ENCODE results near the gene CYB5R4.

Gene CYB5R4

GRCh38 chr6:83976037-83976755, 116.7 kb downstream of the CYB5R4 start:
- DNase-seq (ENCODE audit: low read depth in 1 of 2, low spot score in 1 of 2): no peak

- no peak for DNase-seq (ENCODE audit: low read depth in 1 of 2, low spot score in 1 of 2)
Observed at GRCh38 chr6:83976871-83977270, 117.4 kb downstream of the CYB5R4 start.

- no peak for DNase-seq (ENCODE audit: low read depth in 1 of 2, low spot score in 1 of 2)
Observed at GRCh38 chr6:83978324-83978734, 118.8 kb downstream of the CYB5R4 start.

GRCh38 chr6:83978997-83979396, 119.5 kb downstream of the CYB5R4 start:
- DNase-seq (ENCODE audit: low read depth in 1 of 2, low spot score in 1 of 2): no peak

GRCh38 chr6:83984411-83984810, 124.9 kb downstream of the CYB5R4 start:
- DNase-seq (ENCODE audit: low read depth in 1 of 2, low spot score in 1 of 2): no peak

- DNase-seq (ENCODE audit: low read depth in 1 of 2, low spot score in 1 of 2): no peak
Observed at GRCh38 chr6:83985308-83985713, 125.8 kb downstream of the CYB5R4 start.

GRCh38 chr6:83985715-83986114, 126.2 kb downstream of the CYB5R4 start:
- DNase-seq (ENCODE audit: low read depth in 1 of 2, low spot score in 1 of 2): no peak

GRCh38 chr6:83998021-83998584, 138.6 kb downstream of the CYB5R4 start:
- no peak for DNase-seq (ENCODE audit: low read depth in 1 of 2, low spot score in 1 of 2)

- DNase-seq (ENCODE audit: low read depth in 1 of 2, low spot score in 1 of 2): no peak
Observed at GRCh38 chr6:84001119-84001518, 141.6 kb downstream of the CYB5R4 start.

GRCh38 chr6:84002226-84002625, 142.7 kb downstream of the CYB5R4 start:
- no peak for DNase-seq (ENCODE audit: low read depth in 1 of 2, low spot score in 1 of 2)

GRCh38 chr6:84003131-84003530, 143.6 kb downstream of the CYB5R4 start:
- no peak for DNase-seq (ENCODE audit: low read depth in 1 of 2, low spot score in 1 of 2)

- DNase-seq (ENCODE audit: low read depth in 1 of 2, low spot score in 1 of 2): no peak
Observed at GRCh38 chr6:84003654-84004053, 144.2 kb downstream of the CYB5R4 start.

GRCh38 chr6:84007871-84008270, 148.4 kb downstream of the CYB5R4 start:
- DNase-seq (ENCODE audit: low read depth in 1 of 2, low spot score in 1 of 2): no peak

- no peak for DNase-seq (ENCODE audit: low read depth in 1 of 2, low spot score in 1 of 2)
Observed at GRCh38 chr6:84013354-84013753, 153.9 kb downstream of the CYB5R4 start.

- no peak for DNase-seq (ENCODE audit: low read depth in 1 of 2, low spot score in 1 of 2)
Observed at GRCh38 chr6:84013931-84014330, 154.4 kb downstream of the CYB5R4 start.

GRCh38 chr6:84016029-84016428, 156.5 kb downstream of the CYB5R4 start:
- DNase-seq (ENCODE audit: low read depth in 1 of 2, low spot score in 1 of 2): no peak

Measured in activated T-helper 1 cell treated with anti-CD3 and anti-CD28 coated beads, Interleukin-2, amount 50 U/mL, for 16 hours (primary cell).